ENCODE results near the gene TNNI3.

The TNNI3 gene

GRCh38 chr19:55197528-55197927 lies 40.0 kb upstream of the TNNI3 start:
- peaks cover 23% of the 10 kb centered on the region for H3K27me3 Mint-ChIP-seq (ENCODE audit: low read depth)
- no peak overlapping the region for H3K4me3 Mint-ChIP-seq
- no peak overlapping the region for H3K27ac Mint-ChIP-seq
- H3K4me1 Mint-ChIP-seq, result no peaks in the 10 kb centered on the region
- H3K9me3 Mint-ChIP-seq, result no peaks in the 10 kb centered on the region
- TF ChIP-seq CTCF (IDR thresholded peaks at IDR 0.05; ENCODE audit: unreplicated experiment in 3 of 3), result no peak
- H3K36me3 Mint-ChIP-seq (ENCODE audit: low read depth), result no peaks in the 10 kb centered on the region

- H3K27ac Mint-ChIP-seq, result no peak overlapping the region
- no peak overlapping the region for H3K4me3 Mint-ChIP-seq
- H3K36me3 Mint-ChIP-seq (ENCODE audit: low read depth), result no peaks in the 10 kb centered on the region
- H3K27me3 Mint-ChIP-seq (ENCODE audit: low read depth), result peaks cover 28% of the 10 kb centered on the region
- no peaks in the 10 kb centered on the region for H3K4me1 Mint-ChIP-seq
- TF ChIP-seq CTCF (IDR thresholded peaks at IDR 0.05; ENCODE audit: unreplicated experiment in 3 of 3), result no peak
- H3K9me3 Mint-ChIP-seq, result no peaks in the 10 kb centered on the region
Observed at GRCh38 chr19:55196803-55197202, 39.3 kb upstream of the TNNI3 start.

GRCh38 chr19:55193481-55193880 lies 35.9 kb upstream of the TNNI3 start:
- no peak overlapping the region for H3K27ac Mint-ChIP-seq
- H3K36me3 Mint-ChIP-seq (ENCODE audit: low read depth), result no peaks in the 10 kb centered on the region
- TF ChIP-seq CTCF (IDR thresholded peaks at IDR 0.05; ENCODE audit: unreplicated experiment in 3 of 3), result no peak
- H3K4me3 Mint-ChIP-seq, result no peak overlapping the region
- no peaks in the 10 kb centered on the region for H3K4me1 Mint-ChIP-seq
- no peaks in the 10 kb centered on the region for H3K9me3 Mint-ChIP-seq
- peaks cover 40% of the 10 kb centered on the region for H3K27me3 Mint-ChIP-seq (ENCODE audit: low read depth)

GRCh38 chr19:55189403-55189835 lies 31.9 kb upstream of the TNNI3 start:
- Mint-ChIP-seq H3K27me3 (ENCODE audit: low read depth) (peaks cover 55% of the 10 kb centered on the region), H3K4me1 (no peaks in the 10 kb centered on the region), H3K9me3 (no peaks in the 10 kb centered on the region), H3K36me3 (ENCODE audit: low read depth) (no peaks in the 10 kb centered on the region), H3K27ac (no peak overlapping the region), H3K4me3 (no peak overlapping the region)
- TF ChIP-seq CTCF (IDR thresholded peaks at IDR 0.05; ENCODE audit: unreplicated experiment in 3 of 3), result no peak

- no peaks in the 10 kb centered on the region for H3K4me1 Mint-ChIP-seq
- no peak overlapping the region for H3K4me3 Mint-ChIP-seq
- H3K27me3 Mint-ChIP-seq (ENCODE audit: low read depth), result peaks cover 57% of the 10 kb centered on the region
- no peak overlapping the region for H3K27ac Mint-ChIP-seq
- no peak for TF ChIP-seq CTCF (IDR thresholded peaks at IDR 0.05; ENCODE audit: unreplicated experiment in 3 of 3)
- H3K9me3 Mint-ChIP-seq, result no peaks in the 10 kb centered on the region
- no peaks in the 10 kb centered on the region for H3K36me3 Mint-ChIP-seq (ENCODE audit: low read depth)
Observed at GRCh38 chr19:55188625-55189024, 31.1 kb upstream of the TNNI3 start.

GRCh38 chr19:55186080-55186479 lies 28.5 kb upstream of the TNNI3 start:
- no peaks in the 10 kb centered on the region for H3K36me3 Mint-ChIP-seq (ENCODE audit: low read depth)
- no peak overlapping the region for H3K4me3 Mint-ChIP-seq
- H3K27me3 Mint-ChIP-seq (ENCODE audit: low read depth), result peaks cover 62% of the 10 kb centered on the region
- no peaks in the 10 kb centered on the region for H3K4me1 Mint-ChIP-seq
- TF ChIP-seq CTCF (IDR thresholded peaks at IDR 0.05; ENCODE audit: unreplicated experiment in 3 of 3), result no peak
- no peak overlapping the region for H3K27ac Mint-ChIP-seq
- no peaks in the 10 kb centered on the region for H3K9me3 Mint-ChIP-seq
